HG03095 (cell line): ENCODE measurements around the gene MYH10.
"Not testable (repeated sequence)": the region's sequence is repeated elsewhere in the genome, so short reads cannot be mapped to it uniquely, and the experiment has no call there.

ENCODE experiments used
- ATAC-seq: cut with Tn5 transposase; IDR thresholded peaks from one replicate; pipeline ENCODE4 v1.9.1; 2021; ENCODE audit warnings: moderate library complexity; ENCODE audit not compliant: unreplicated experiment

Gene MYH10

DNA sequence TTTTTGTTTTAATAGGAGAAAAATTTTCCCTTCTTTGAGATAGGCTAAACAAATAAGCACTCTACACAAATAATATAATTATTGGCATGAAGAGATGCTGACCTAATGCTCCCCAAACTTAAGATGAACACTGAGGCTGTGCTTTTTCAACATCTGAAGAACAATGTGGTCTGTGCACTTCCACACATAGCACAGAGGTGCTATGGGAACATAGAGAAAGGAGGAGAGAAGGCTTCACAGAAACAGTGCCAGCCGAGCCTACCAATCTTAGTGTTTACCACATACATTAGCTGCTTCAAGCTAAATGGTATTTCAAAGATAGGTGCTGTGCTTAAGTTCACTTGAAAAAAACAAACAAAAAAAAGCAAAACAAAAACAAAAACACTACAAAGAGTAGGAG is 72.4 kb downstream of the MYH10 start:
- no peak for ATAC-seq

DNA sequence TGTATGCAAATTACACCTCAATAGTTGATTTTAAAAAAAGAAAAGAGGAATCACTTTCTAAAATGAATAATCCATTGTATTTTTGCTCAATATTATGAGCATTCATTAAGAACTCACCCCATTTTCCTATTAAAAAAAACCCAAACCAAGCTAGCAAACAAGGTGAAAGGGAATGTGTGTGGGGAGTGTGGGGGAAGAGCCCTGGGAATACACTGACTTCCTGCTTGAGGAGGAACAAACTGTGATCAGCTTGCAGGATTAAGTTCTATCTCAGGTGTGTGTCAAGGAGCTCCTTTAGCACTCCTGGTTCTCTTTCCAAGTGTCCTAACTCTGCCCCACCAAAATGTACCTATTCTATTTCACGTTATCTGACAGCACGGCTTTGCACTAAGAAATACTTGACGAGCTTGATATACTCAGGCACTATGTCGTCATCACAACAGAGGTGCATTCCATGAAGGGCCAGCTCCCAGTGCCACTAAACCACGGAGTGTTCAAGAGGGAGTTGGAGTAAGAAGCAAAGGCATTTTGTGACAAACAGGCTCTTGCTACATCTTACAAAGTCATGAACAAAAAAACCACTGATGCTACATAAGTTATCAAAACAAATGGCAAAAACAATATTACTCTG is 73.2 kb downstream of the MYH10 start:
- ATAC-seq: no peak

DNA sequence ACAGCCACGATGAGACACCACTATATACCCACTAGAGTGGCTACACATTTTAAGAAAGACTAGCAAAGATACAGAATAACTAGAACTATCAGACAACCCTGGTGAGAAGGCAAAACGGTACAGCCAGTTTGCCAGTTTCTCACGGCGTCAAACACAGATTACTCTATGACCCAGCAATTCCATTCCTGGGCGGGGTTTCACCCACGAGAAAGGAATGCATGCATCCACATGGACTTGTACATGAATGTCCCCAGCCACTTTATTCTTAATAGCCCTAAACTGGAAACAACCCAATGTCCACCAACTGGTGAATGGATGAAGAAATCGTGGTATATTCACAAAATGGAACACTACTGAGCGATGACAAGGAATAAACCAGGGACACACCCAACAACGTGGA is 74.5 kb downstream of the MYH10 start:
- no peak for ATAC-seq

DNA sequence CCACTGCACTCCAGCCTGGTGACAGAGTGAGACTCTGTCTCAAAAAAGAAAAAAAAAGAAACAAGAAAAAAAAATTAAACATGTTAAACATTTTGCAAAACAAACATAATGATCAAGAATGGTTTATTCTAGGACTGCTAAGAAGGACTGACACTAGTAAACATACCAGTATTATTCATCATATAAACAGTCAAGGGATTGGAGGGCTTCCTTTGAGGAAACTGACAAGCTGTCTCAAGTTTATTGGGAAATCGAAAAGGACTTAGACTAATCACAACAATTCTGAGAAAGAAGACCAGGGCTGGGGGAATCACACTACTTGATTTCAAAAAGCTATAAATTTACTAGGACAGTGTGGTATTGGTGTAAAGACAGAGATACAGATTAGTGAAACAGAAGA is 75.5 kb downstream of the MYH10 start:
- ATAC-seq: no peak

DNA sequence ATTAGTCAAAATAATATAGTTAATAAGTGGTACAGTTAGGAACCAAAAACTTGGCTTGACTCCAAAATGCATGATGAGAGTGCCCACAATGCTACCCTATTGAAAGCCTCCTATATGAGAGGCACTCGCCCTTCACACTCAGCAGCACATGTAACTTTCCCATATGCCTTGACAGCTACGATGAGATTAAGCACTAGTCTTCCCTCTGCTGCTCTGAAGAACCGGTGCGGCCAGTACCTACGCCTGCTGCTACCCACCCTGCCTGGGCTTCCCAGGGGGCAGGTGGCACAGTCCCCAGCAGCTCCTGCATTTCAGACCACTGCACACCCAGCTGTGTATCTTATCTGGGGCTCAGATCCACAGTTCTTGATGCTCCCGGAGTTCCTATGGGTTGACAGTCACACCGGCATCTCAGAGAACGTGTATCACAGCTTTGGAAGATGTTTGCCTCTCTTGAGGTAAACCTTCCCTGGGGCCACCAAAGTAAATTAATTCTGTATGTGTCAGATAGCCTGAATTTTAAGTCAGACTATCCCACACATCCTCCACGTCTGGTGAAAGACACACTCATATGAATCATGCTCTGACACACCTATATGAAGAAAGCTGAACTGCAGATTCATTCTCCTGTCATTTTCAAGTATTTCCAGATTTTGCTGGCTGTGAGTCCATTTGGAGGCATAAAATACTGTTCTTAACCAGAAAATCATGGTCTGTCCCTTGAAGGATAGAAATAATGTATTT is 77.8 kb downstream of the MYH10 start:
- no peak for ATAC-seq

DNA sequence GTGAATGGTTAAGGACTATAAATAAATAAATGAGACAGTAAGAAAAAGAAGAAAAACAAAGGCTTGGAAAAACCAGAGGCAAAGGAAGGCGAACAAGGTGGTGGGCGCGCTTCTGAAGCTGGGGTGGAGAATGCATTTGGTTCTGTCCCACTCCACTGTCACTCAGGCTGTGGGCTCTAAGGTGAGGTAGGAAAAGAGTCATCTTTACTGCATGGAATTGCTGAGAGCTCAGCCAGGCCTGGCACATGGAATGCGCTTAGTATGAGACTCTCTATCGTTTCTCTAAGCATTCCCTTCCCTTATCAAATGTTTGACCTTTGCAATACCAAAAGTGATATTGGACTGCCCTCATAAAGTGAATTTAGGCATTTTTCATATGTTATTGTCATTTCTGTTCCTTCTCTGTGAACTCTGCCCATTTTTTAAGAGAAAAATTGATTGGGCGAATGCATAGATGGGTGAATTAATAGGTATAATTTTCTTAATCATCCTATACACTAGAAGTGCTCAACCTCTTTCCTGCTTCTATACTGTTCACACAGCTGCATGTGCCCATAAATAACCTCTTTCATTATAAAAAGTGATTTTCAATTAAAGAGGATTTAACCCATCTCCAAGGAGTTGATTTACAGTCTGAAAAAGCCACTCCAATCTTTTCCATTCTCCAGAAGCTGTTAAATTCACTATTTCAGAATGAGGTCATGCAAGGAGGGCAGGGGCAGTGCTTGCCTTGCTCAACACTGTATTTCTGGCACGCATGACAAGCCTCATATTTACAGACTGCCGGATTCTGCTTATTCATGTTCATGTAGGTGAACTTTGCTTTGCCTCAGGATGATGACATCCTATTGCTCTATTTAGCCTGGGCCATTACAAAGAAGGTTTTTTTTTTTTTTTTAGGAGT is 87.7 kb downstream of the MYH10 start:
- no peak for ATAC-seq

DNA sequence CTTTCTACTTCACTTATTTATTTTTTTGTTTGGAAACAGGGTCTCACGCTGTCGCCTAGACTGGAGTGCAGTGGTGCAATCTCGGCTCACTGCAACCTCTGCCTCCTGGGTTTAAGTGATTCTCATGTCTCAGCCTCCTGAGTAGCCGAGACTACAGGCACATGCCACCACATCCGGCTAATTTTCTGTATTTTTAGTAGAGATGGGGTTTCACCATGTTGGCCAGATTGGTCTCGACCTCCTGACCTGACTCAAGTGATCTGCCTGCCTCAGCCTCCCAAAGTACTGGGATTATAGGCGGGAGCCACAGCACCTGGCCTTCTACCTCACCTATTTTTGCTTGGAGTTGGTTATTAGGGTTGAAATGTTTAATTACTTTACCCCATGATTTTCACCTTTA is 90.5 kb downstream of the MYH10 start:
- ATAC-seq: not testable (repeated sequence)

DNA sequence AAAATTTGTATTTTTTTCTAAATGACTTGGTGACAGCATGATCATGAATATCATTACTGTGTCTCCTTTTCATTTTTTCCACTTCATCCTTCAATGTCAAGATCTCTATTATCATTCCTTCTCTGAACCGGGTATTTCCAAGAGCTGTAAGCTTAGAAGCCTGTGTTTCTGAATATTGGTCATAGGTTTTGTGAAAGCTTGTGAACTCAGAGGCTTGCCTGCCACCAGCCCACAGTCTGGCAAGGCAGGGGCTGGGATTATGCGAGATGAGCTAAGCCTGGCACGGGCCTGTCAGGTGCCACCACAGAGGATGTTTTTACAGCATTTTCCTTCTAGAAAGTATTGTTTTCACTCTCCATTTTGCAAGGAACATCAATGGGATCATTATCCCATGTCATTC is 92.8 kb downstream of the MYH10 start:
- no peak for ATAC-seq

DNA sequence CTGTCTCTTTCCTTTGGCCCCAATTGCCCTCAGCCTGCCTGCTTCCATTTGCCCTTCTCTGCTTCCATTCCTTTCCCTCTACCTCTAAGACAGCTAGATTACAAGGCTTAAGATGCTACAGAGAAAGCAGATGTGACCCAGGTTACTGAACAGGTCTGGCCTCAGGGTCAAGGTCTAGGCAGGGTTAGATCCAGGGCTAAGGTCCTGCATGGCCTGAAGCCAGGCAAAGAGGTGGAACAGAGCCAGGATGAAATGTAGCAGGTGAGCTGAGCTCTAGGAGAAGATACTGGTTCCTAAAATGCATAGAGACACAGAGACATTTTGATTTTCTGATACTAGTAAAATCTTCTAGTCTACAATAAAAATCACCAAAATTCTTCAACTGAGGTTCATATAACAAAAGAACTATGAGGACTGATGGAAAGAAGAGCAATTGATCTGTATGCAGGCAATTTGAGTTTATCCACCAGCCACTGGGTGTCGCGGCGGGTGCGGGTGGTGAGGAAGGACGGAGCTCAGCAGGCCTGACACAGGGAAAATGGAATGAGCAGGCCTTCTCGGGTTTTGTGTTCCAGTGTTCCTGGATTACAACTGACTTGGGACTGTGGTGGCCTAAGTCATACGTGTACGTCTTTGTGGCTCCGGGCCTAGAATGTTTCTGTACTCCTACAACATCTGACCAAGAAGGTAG is 95.9 kb downstream of the MYH10 start:
- ATAC-seq: no peak

DNA sequence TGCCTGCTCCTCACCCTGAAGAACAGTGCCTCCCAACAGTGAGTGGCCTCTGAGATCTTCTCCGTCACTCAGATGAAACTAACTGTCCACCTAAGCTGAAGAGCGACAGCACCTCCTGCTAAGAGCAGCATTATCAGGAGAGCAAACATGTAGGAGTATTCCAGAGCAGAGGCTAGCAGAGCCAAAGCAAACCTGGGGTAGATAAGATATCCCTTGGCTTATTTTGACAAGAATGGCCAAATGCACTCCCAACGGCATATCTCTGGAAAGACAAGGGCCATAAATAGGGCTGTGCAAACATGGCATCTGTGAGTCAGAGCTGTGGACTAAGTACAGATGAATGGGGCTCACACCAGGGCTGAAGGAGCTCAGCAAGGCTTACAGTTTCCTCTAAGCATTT is 98.5 kb downstream of the MYH10 start:
- no peak for ATAC-seq

DNA sequence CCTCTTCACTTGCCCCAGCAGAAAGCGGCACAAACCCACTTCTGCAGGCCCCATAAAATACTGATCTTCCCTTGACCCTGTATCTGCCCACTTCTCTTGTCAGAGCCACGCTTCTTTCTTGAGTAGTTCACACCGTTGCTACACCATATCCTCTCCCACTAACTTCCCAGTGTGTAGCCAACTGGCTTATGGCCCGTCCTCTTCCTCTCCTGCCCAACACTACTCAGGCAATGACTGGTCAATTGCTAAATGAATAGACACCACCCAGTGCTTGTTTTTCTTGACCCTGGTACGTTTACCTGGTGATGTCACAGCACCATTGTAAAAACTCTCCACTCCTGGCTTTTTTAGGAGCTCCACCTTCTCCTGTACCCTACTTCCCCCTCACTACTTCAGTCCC is 107.9 kb downstream of the MYH10 start:
- ATAC-seq: no peak

DNA sequence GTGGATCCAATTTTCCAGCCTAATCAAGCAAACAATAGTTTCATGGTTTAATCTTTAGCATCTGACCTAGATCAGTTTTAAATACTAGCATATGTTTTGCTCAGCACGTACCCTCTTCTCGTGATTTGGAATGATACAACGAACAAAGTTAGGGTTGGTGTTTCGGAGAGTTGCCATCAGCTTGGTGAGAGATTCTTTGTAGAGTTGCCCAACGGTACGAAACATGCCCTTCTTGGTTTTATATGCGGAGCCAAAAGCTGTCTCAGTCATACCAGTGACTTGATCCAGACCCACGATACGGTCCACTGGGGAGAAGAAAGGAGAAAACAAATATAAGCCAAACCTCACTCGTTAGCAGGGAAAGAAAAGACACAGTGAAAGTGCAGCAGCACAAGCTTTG is 109.5 kb downstream of the MYH10 start:
- ATAC-seq: no peak

DNA sequence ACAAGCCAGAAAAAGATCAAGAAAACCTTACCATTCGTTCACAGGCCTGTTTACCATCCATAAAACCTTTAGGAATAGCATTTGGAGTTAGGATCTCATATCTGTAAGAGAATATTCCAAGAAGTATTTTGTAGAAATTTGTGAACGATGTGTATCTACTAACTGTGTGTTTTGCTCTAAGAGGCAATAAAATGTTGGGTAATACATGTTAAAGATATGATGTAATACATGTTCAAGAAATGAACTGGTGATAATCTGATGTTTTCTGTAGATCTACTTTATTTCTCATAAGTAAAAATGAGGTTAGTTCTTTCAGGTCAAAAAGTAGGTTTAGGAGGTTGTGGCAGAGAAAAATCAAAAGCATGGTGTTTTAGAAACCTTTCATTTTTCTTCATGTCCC is 111.7 kb downstream of the MYH10 start:
- ATAC-seq: no peak

DNA sequence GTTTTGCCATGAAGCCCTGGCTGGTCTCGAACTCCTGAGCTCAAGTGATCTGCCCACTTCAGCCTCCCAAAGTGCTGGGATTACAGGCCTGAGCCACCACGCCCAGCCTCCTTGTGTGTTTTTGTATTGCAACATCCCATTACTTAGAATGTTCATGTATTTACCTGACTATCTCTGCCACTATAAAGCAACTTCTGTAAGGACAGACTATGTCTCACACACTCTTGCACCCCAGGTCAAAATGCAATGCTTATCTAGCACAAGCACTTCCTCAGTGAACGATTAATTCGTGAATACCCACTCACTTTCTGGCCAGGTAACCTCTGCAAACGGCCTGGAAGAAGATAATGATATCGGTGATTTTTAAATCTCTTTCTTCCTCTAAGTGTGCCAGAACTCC is 112.2 kb downstream of the MYH10 start:
- no peak for ATAC-seq

DNA sequence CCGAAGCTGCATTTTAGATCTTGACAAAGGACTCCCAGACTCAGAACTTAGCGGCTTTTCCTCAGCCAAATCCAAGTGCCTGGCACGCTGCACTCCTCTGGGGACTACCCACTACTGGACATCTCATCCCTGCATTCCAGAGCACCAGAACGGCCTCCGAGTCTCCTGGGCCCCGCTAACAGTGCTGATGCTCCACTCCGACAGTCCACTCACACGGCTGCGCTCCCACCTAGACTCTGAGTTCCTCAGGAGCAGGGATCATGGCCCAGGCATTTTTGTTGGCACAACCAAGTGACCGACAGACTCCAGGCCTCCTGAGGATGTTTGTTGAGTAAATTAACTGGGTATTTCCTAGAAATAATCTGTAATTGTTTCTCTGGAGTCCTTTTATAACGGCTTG is 115.7 kb downstream of the MYH10 start:
- ATAC-seq: no peak

DNA sequence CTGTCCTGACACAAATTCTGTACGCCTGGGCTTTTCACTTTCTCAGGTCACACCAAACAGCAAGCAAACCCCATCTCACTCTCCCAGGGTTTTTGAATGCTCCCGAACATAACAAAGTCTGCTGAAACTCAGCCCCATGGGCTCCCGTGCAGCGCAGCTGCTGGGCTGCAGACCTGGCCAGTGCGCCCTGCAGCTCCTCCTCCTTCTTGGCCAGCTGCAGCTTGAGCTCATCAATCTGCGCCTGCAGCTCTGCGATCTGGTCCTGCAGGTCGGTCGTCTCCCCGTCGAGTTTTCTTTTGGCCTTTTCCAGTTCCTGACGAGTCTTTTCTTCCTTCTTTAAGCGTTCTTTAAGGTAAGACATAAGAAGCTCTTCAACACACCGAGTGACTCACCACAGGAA is 124.4 kb downstream of the MYH10 start:
- no peak for ATAC-seq

DNA sequence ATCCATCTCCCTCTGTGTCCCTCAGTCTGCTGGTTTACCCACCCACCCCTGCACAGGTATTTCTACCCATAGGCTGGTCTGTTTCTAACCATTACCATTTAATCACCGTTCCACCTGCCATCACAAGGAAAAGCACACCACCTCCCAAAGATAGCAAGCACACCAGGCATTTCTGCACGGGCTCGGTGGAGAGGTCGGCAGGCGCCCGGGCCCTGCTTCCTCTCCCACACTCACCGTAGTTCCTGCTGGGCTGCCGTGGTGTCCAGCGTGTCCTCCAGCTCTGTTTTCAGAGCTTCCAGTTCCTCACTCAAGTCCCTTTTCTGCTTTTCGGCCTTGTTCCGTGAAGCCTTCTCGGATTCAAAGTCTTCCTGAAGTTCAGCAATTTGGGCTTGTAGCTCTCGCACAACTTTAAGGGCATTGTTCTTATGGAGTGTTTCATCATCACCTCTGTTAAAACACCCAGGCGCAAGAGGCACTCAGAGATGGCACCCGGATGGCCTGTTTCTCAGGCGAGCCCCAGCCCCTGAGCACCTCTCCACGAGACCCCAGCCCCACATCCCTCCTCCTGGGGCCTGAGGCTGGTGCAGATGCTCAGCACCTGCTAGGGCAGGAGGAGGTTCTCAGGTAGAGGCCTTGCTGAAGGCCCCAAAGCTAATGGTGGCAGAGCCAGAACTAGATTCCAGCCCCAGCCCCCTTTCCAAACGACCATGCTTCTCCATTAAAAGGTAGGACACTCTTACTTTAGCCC is 125.9 kb downstream of the MYH10 start:
- no peak for ATAC-seq

DNA sequence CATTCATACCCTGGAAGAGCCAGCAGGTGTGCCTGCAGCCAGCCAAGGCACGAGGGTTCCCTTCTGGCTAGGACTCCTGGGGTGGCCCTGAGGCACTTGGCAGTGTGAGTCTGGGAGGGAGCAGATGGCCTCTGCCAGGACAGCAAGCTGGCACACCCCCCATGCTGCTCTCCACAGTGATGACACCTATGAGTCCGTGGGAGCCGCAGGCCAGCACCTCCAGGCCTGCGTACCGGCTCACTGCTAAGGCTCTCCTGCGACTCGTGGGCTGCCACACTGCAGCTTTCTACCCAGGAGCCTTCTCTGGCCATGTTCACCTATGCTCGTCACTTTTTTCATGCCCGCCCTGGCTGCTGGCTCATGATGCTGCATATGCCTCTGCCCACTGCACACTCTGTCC is 126.7 kb downstream of the MYH10 start:
- ATAC-seq: no peak

DNA sequence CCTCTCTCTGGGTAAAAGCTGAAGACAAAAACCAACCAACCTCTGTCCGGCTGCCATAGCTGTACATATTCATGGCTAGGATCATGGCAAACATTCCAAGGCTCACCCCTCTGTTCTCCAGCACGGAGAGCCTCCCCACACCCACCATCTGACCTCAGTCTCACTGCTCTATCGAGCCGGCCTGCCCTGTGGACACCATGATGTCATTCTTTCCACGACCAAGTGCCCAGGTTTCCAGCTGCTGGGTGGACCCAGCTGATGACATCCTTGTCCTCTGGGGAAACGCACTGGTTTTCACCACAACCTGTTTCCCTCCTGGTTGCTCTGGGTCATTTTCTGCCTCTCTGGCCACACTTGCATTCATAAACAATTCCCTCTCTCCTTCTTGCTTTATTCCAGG is 127.2 kb downstream of the MYH10 start:
- ATAC-seq: no peak

DNA sequence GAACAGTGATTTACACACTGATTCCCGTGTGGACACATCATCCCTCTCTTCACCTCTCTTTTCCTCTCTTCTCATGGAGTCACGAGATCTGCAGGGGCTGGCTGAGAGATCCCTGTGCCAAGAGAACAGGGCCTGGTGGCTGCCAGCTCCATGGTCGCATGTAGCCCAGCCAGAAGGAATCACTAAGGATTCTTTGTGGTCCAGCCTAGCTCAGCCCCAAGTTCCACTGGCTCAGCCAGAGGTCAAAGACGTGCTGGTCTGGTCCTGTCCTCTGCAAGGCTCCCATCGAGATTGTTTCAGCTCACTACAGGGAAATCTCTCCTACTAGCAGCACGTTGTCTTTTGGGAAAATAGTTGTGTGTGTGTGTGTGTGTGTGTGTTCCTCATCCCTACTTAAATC is 128.4 kb downstream of the MYH10 start:
- no peak for ATAC-seq

DNA sequence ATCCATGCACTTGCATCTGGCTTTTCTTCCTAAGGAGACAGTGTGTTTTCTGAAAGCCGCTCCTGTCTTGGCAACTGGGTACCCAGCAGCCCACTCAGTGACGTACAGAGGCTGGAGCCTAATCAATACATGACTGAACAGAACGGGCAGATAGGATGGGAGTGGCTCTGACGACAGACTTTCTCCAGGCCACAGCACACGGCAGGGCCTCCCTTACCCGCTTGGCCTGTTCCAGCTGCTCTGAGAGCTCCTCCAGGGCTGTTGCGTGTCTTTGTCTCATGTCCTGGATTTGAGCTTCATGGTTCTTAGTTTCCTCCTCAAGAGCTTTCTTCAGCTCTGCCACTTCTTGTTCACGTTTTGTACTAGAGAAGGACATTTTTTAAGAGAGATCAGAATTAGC is 129.9 kb downstream of the MYH10 start:
- ATAC-seq: no peak
